AG10803 (cell line): ENCODE data around the gene ASB7.

Source experiments
- DNase-seq: peaks from one replicate; pipeline ENCODE4 v3.0.0; 2010; ENCODE audit warnings: low read depth
- H3K4me3 ChIP-seq: 2 replicates; pipeline ENCODE4 v1.5.1; 2011; ENCODE audit warnings: mild to moderate bottlenecking, low read length, control low read depth
- TF ChIP-seq, protein P1 (sequence below): conservative IDR thresholded peaks from 2 replicates; pipeline ENCODE4 v1.5.1; 2011; ENCODE audit warnings: mild to moderate bottlenecking, low read length, control low read depth, inconsistent platforms

Gene ASB7

DNA sequence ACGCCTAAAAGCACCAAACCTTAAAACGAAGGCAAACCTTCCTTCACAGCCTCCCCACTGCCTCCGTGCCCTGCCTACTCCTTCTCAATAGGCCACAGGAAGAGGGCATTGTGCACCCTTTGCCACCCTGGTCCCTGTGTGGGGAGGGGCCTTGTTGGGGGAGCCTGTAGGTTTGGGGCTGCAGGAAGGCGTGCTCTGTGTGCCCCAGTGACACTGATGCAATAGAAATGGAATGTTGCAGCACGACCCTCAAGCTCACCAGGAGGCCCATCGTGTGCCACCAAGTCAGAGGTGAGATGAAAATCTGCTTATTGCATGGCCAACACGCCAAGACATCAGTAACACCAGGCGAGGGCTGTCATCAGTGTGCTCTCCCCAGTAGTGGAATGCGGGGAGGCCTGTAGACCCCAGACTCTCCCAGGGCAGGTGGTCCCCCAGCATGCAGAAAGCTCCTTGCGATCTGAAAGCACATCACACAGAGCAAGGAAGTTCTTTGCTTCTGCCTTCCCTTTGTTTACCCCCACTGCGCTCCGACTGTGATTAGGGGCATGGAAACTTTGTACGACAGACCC is 86.2 kb downstream of the ASB7 start:
- H3K4me3 ChIP-seq, result no peak overlapping the region
- TF ChIP-seq, protein P1, sequence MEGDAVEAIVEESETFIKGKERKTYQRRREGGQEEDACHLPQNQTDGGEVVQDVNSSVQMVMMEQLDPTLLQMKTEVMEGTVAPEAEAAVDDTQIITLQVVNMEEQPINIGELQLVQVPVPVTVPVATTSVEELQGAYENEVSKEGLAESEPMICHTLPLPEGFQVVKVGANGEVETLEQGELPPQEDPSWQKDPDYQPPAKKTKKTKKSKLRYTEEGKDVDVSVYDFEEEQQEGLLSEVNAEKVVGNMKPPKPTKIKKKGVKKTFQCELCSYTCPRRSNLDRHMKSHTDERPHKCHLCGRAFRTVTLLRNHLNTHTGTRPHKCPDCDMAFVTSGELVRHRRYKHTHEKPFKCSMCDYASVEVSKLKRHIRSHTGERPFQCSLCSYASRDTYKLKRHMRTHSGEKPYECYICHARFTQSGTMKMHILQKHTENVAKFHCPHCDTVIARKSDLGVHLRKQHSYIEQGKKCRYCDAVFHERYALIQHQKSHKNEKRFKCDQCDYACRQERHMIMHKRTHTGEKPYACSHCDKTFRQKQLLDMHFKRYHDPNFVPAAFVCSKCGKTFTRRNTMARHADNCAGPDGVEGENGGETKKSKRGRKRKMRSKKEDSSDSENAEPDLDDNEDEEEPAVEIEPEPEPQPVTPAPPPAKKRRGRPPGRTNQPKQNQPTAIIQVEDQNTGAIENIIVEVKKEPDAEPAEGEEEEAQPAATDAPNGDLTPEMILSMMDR, result no peak
- DNase-seq, result no peak

DNA sequence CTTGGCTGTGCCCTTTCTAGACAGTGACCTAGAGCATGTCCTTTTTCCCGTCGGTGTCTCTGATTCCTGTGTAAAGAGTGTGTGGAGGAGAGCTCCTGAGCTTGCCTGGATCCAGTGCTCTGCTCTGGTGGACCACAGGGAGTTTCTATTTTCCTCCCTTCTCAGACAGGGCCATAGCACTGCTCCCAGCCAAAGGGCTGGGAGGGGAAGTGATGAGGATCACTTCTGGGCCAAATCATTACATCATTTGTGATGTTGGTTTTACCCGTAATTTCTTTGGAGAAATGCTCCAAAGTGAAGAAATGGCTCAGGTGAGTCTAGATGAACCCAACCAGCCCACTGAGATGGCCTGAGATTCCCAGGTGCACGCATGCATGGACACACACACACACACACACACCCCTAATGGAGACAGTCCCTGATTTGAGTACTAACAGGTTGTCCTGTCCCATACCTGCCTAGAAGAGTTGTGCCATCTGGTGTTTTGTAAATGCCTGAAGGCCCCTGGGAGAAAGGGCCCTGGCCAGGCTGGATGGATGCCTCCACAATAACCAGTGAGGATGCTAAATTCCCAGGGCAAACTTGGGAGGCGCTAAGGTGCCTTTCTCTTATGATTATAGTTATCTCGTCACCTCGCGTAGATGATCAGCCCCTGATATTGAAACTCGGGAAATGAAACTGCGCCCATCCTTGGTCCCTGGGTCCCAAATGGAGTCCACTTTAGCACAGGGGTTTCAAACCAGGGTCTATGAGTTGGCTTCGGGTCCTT is 86.9 kb downstream of the ASB7 start:
- H3K4me3 ChIP-seq, result no peak overlapping the region
- TF ChIP-seq, protein P1, result no peak
- no peak for DNase-seq

DNA sequence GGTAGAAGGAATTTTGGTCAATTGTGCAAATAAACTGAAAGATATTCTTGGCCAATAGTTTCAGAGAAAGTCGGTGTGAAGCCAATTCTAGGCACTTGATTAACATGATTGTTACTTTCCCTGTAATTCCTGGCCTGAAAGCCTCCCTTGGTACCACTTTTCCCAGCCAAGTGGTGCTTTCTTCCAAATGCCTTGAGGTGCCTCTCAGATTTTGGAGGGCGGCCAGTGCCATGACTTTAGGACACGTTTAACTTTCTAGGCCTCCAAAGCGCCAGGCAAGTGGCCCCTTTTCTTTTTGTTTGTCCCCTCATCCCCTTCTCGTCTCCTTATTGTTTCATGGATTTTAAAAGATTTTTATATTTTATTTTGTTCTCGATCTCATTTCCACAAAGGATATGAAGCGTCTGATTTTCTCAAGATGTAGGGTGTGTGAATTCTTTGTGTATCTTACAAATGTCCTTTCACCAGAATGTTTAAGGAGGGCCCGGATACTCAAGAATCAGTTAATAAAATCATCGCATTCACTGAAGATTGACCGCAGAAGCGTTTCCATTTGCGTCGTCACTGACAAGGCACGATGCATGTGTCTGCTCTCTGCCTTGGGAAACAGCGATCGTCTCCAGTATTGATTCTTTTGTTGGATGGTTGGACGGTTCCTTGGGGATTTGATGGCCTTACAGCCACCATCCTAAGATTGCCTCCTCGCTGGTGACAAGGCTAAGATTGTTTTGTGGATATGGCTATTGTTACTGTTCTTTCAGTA is 87.8 kb downstream of the ASB7 start:
- H3K4me3 ChIP-seq, result no peak overlapping the region
- no peak for DNase-seq
- TF ChIP-seq, protein P1, result no peak

DNA sequence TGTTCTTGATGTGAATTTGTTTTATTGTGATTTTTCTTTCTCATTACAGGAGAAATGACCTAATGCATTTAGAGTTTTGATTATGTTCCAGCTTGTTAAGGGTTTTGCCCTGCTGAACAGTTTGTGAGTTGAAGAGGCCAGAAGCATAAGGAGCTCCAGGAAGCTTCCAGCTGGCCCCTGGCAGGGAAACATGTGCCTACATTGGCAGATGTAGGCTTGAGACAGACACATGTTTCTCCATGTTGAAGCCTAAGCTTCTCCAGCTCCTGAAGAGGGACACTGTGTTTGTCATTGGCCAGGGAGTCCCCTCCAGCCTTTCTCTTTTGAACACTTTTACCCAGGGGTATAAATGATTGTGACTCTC is 88.4 kb downstream of the ASB7 start:
- TF ChIP-seq, protein P1, result no peak
- DNase-seq, result peak; percentile 46
- H3K4me3 ChIP-seq, result no peak overlapping the region

DNA sequence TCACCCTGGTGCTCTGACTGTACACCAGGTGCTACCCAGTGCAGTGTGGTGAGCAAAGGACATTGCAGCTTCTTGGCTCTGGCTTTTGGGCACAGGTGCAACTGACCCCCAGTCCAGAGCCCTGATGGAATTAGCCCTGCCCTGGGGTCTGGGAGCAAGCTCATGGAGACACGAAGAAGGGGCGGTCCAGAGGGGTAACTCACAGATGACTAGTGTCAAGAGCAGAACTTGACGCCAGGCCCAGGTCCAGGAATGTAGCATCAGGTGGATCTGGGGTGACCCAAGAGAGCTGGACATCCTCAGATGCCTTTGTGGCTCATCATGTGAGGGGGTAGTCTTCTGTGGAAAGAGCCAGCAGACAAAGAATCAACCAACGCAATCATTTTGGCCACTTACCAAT is 88.9 kb downstream of the ASB7 start:
- H3K4me3 ChIP-seq, result no peak overlapping the region
- TF ChIP-seq, protein P1, result no peak
- no peak for DNase-seq

DNA sequence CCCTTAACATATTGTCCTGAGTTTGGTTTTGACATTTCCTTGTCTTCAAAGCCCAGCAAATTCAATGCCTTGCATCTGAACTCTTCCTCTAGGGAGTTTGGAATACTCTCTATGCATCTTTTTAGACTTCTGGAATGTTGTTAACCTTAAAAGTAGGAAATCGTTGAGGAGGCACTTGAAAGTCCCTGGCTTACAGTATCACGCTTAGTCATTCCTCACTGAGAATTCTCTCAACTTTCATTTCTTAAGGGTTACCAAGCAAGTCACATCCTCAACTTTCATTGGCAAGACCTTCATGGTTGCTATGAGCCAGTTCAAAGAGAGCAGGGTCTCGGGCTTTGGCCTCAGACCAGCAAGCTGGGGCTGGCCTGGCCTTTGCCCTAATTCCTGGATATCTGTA is 89.9 kb downstream of the ASB7 start:
- no peak for DNase-seq
- TF ChIP-seq, protein P1, result no peak

More for the DNA sequence above, 89.9 kb downstream of the ASB7 start:
- H3K4me3 ChIP-seq, result no peak overlapping the region
